DMS 273 treated with DMSO at 0.1 percent for 48 hours (cell line): ENCODE data around the gene SPRR5.

ENCODE experiments used
- DNase-seq: peaks from one replicate; lab custom pipeline; 2025; lab: John Stamatoyannopoulos, UW

Gene SPRR5

GRCh38 chr1:152946651-152947256 is at the start of gene SPRR5:
Gene SPRR5 (plus strand): TSS chr1:152947206. CDS start chr1:152948555, 1,349 bp downstream.
- no peak for DNase-seq

GRCh38 chr1:152899027-152899426 is 48.0 kb upstream of the SPRR5 start:
- DNase-seq: no peak

GRCh38 chr1:152899883-152900282 is 47.1 kb upstream of the SPRR5 start:
- DNase-seq: no peak

- DNase-seq: no peak
Observed at GRCh38 chr1:152901631-152902030, 45.4 kb upstream of the SPRR5 start.

GRCh38 chr1:152902636-152903035 is 44.4 kb upstream of the SPRR5 start:
- DNase-seq: no peak

- no peak for DNase-seq
Observed at GRCh38 chr1:152904688-152905440, 42.1 kb upstream of the SPRR5 start.

GRCh38 chr1:152906023-152906565 is 40.9 kb upstream of the SPRR5 start:
- no peak for DNase-seq

- no peak for DNase-seq
Observed at GRCh38 chr1:152907686-152908601, 39.1 kb upstream of the SPRR5 start, which contains the start of gene IVL. Gene IVL (plus strand): TSS chr1:152908546. CDS start chr1:152909798, 1,252 bp downstream.

- no peak for DNase-seq
Observed at GRCh38 chr1:152909206-152909605, 37.8 kb upstream of the SPRR5 start.

- no peak for DNase-seq
Observed at GRCh38 chr1:152912471-152912870, 34.5 kb upstream of the SPRR5 start.

- no peak for DNase-seq
Observed at GRCh38 chr1:152912900-152913299, 34.1 kb upstream of the SPRR5 start.

GRCh38 chr1:152917794-152918193 is 29.2 kb upstream of the SPRR5 start:
- DNase-seq: no peak

- DNase-seq: no peak
Observed at GRCh38 chr1:152919071-152919470, 27.9 kb upstream of the SPRR5 start.

- no peak for DNase-seq
Observed at GRCh38 chr1:152924191-152924590, 22.8 kb upstream of the SPRR5 start.

- DNase-seq: no peak
Observed at GRCh38 chr1:152926091-152926490, 20.9 kb upstream of the SPRR5 start.

- no peak for DNase-seq
Observed at GRCh38 chr1:152928671-152929070, 18.3 kb upstream of the SPRR5 start.

GRCh38 chr1:152932170-152932811 is 14.7 kb upstream of the SPRR5 start:
- no peak for DNase-seq

GRCh38 chr1:152933196-152933595 is 13.8 kb upstream of the SPRR5 start:
- DNase-seq: no peak

GRCh38 chr1:152940614-152941013 is 6.4 kb upstream of the SPRR5 start:
- no peak for DNase-seq

- no peak for DNase-seq
Observed at GRCh38 chr1:152941037-152941711, 5.8 kb upstream of the SPRR5 start.

- DNase-seq: no peak
Observed at GRCh38 chr1:152942161-152942560, 4.8 kb upstream of the SPRR5 start.
